HEK293T (cell line): ENCODE data around the gene CLUH.

Experiments
- BHLHE40 ChIP-seq: fragments of 450-650 bp; IDR thresholded peaks from 2 replicates; pipeline ENCODE4 v1.6.1; 2016; ENCODE audit warnings: mild to moderate bottlenecking, moderate library complexity, borderline replicate concordance
- LEF1 ChIP-seq: fragments of 450-650 bp; IDR thresholded peaks from 2 replicates; pipeline ENCODE4 v1.6.1; 2017; ENCODE audit warnings: mild to moderate bottlenecking, borderline replicate concordance

- no peak for TF ChIP-seq BHLHE40
- TF ChIP-seq LEF1 = no peak
Measured at GRCh38 chr17:2690165-2691068, 21.1 kb downstream of the CLUH start.
